Neural cell (in vitro differentiated cells): ENCODE measurements around the gene PIGS. TPM values are rescaled to one million over a fixed set of nuclear protein-coding genes. Genes with fewer than 3 reads are reported as not detected.

ENCODE experiments used
- H2AFZ ChIP-seq: fragments of 200-600, 300-800 bp; sonication (generic), shearing (Covaris generic); 2 replicates; pipeline ENCODE4 v1.6.0; 2014; ENCODE audit warnings: low read depth, mild to moderate bottlenecking, antibody characterized with exemption, low read length, moderate library complexity
- H3F3A ChIP-seq: fragments of 200-600 bp; shearing (Covaris generic); 2 replicates; pipeline ENCODE4 v1.6.1; 2016; ENCODE audit warnings: mild to moderate bottlenecking, moderate library complexity, mixed read lengths, antibody characterized with exemption, low read length; ENCODE audit not compliant: insufficient read depth, poor library complexity, severe bottlenecking
- H3K27ac ChIP-seq: fragments of 200-600, 300-800 bp; sonication (generic), shearing (Covaris generic); 2 replicates; pipeline ENCODE4 v1.5.1; 2014; ENCODE audit warnings: mild to moderate bottlenecking, low read length, moderate library complexity
- H3K27me3 ChIP-seq: fragments of 300-800, 200-600 bp; sonication (generic), shearing (Covaris generic); 2 replicates; pipeline ENCODE4 v1.6.0; 2014; ENCODE audit warnings: mild to moderate bottlenecking, low read depth, low read length, moderate library complexity; ENCODE audit not compliant: insufficient read depth
- H3K36me3 ChIP-seq: fragments of 300-800, 200-600 bp; sonication (generic), shearing (Covaris generic); 2 replicates; pipeline ENCODE4 v1.5.1; 2014; ENCODE audit warnings: mild to moderate bottlenecking, antibody characterized with exemption, low read length, moderate library complexity; ENCODE audit not compliant: insufficient read depth
- H3K4me2 ChIP-seq: fragments of 300-800, 200-600 bp; sonication (generic), shearing (Covaris generic); 2 replicates; pipeline ENCODE4 v1.6.0; 2014; ENCODE audit warnings: mild to moderate bottlenecking, low read length
- H3K4me3 ChIP-seq: fragments of 300-800, 200-600 bp; sonication (generic), shearing (Covaris generic); 2 replicates; pipeline ENCODE4 v1.5.1; 2014; ENCODE audit warnings: mild to moderate bottlenecking, low read length, moderate library complexity
- H3K79me2 ChIP-seq: fragments of 200-600 bp; shearing (Covaris generic); replicated peaks from 2 replicates; pipeline ENCODE4 v1.6.0; 2014; ENCODE audit warnings: mild to moderate bottlenecking, low read length, moderate library complexity; ENCODE audit not compliant: insufficient read depth
- H3K9ac ChIP-seq: fragments of 300-800, 200-600 bp; sonication (generic), shearing (Covaris generic); 2 replicates; pipeline ENCODE4 v1.6.1; 2016; ENCODE audit warnings: mild to moderate bottlenecking, low read length, mixed read lengths
- H3K9me2 ChIP-seq: fragments of 200-600 bp; shearing (Covaris generic); 2 replicates; pipeline ENCODE4 v1.6.1; 2016; ENCODE audit warnings: mild to moderate bottlenecking, low read length, mixed read lengths; ENCODE audit not compliant: insufficient read depth
- H3K9me3 ChIP-seq: fragments of 200-600, 300-800 bp; sonication (generic), shearing (Covaris generic); 2 replicates; pipeline ENCODE4 v1.6.1; 2016; ENCODE audit warnings: mild to moderate bottlenecking, mixed run types, low read length, moderate library complexity, mixed read lengths
- H4K20me1 ChIP-seq: fragments of 200-600 bp; shearing (Covaris generic); 2 replicates; pipeline ENCODE4 v1.6.1; 2016; ENCODE audit warnings: mild to moderate bottlenecking, mixed run types; ENCODE audit not compliant: insufficient read depth
- CTCF ChIP-seq: fragments of 450-650 bp; IDR thresholded peaks from 2 replicates; pipeline ENCODE4 v1.5.1; 2014; ENCODE audit warnings: antibody characterized with exemption, mild to moderate bottlenecking, moderate library complexity; ENCODE audit not compliant: poor library complexity, severe bottlenecking
- EP300 ChIP-seq: fragments of 450-650 bp; conservative IDR thresholded peaks from 2 replicates; pipeline ENCODE4 v1.6.1; 2014; ENCODE audit warnings: antibody characterized with exemption, mild to moderate bottlenecking, moderate library complexity; ENCODE audit not compliant: poor library complexity, severe bottlenecking
- EZH2 ChIP-seq: fragments of 200-600, 300-800 bp; shearing (Covaris generic), sonication (generic); IDR thresholded peaks from 2 replicates; pipeline ENCODE4 v1.6.1; 2014; ENCODE audit warnings: antibody characterized with exemption, low read length, borderline replicate concordance, mild to moderate bottlenecking; ENCODE audit not compliant: insufficient read depth, poor library complexity, severe bottlenecking
- MXI1 ChIP-seq: fragments of 450-650 bp; conservative IDR thresholded peaks from 2 replicates; pipeline ENCODE4 v1.6.1; 2014; ENCODE audit warnings: antibody characterized with exemption, mild to moderate bottlenecking; ENCODE audit not compliant: poor library complexity, severe bottlenecking
- POLR2AphosphoS5 ChIP-seq: IDR thresholded peaks from 2 replicates; pipeline ENCODE4 v1.6.1; 2012
- RAD21 ChIP-seq: fragments of 450-650 bp; conservative IDR thresholded peaks from 2 replicates; pipeline ENCODE4 v1.6.1; 2014; ENCODE audit warnings: antibody characterized with exemption, mild to moderate bottlenecking, moderate library complexity
- REST ChIP-seq: IDR thresholded peaks from 2 replicates; pipeline ENCODE4 v1.6.1; 2012; ENCODE audit warnings: borderline replicate concordance
- SMC3 ChIP-seq: fragments of 450-650 bp; conservative IDR thresholded peaks from 2 replicates; pipeline ENCODE4 v1.6.1; 2014; ENCODE audit warnings: antibody characterized with exemption, mild to moderate bottlenecking, moderate library complexity; ENCODE audit not compliant: poor library complexity
- TAF1 ChIP-seq: IDR thresholded peaks from 2 replicates; pipeline ENCODE4 v1.6.1; 2012; ENCODE audit warnings: low read depth
- polyA plus RNA-seq: library from polyadenylated mRNA; depleted of rRNA; stranded (reverse); fragments of >200 nt; gene quantifications from 2 replicates; pipeline ENCODE4 v1.2.3, GENCODE V29; 2014

Gene PIGS
- polyA plus RNA-seq, 1 donor from 2014 or later = 37.6 TPM

- Histone ChIP-seq H3K27ac (no peak overlapping the region), H3K4me2 (no peak overlapping the region), H2AFZ (no peak overlapping the region), H3K27me3 (no peaks in the 10 kb centered on the region), H4K20me1 (no peaks in the 10 kb centered on the region), H3F3A (no peaks in the 10 kb centered on the region), H3K9me3 (no peaks in the 10 kb centered on the region), H3K79me2 (no peaks in the 10 kb centered on the region), H3K36me3 (peaks cover 3% of the 10 kb centered on the region), H3K4me3 (no peak overlapping the region), H3K9me2 (no peaks in the 10 kb centered on the region), H3K9ac (no peak overlapping the region)
- TF ChIP-seq REST = no peak
- TF ChIP-seq CTCF = no peak
- no peak for TF ChIP-seq MXI1
- no peak for TF ChIP-seq EZH2
- no peak for TF ChIP-seq TAF1
- no peak for TF ChIP-seq RAD21
- no peak for TF ChIP-seq EP300
- TF ChIP-seq POLR2AphosphoS5 = no peak
- no peak for TF ChIP-seq SMC3
Measured at GRCh38 chr17:28615260-28615940, 44.1 kb upstream of the PIGS start.

GRCh38 chr17:28613931-28614381, 42.6 kb upstream of the PIGS start, which contains the start of gene RSKR:
TSS of gene RSKR (minus strand) at chr17:28614185. CDS start at chr17:28614161, 24 bp downstream.
- Histone ChIP-seq H3K27ac (no peak within 1 kb of the TSS), H2AFZ (no peak within 1 kb of the TSS), H3K27me3 (no peaks in the 10 kb centered on the region), H3K79me2 (no peaks in the 10 kb centered on the region), H3K4me2 (no peak within 1 kb of the TSS), H3K4me3 (no peak within 1 kb of the TSS), H3K9ac (no peak within 1 kb of the TSS), H3K9me2 (no peaks in the 10 kb centered on the region), H4K20me1 (no peaks in the 10 kb centered on the region), H3K36me3 (peaks cover 3% of the 10 kb centered on the region), H3F3A (no peaks in the 10 kb centered on the region), H3K9me3 (no peaks in the 10 kb centered on the region)
- TF ChIP-seq CTCF = no peak
- TF ChIP-seq POLR2AphosphoS5 = no peak
- TF ChIP-seq EP300 = no peak
- TF ChIP-seq MXI1 = no peak
- no peak for TF ChIP-seq REST
- no peak for TF ChIP-seq SMC3
- no peak for TF ChIP-seq TAF1
- TF ChIP-seq RAD21 = no peak
- TF ChIP-seq EZH2 = no peak
